ENCODE results near the gene PDZRN3.

- TF ChIP-seq CTCF (IDR thresholded peaks at IDR 0.05) (no peak), EZH2phosphoT487 (IDR thresholded peaks at IDR 0.05) (no peak), EZH2 (IDR thresholded peaks at IDR 0.05) (no peak)
Measured at GRCh38 chr3:73461547-73461946, 163.2 kb downstream of the PDZRN3 start.
